ENCODE measurements around the gene MLF2.

DNA sequence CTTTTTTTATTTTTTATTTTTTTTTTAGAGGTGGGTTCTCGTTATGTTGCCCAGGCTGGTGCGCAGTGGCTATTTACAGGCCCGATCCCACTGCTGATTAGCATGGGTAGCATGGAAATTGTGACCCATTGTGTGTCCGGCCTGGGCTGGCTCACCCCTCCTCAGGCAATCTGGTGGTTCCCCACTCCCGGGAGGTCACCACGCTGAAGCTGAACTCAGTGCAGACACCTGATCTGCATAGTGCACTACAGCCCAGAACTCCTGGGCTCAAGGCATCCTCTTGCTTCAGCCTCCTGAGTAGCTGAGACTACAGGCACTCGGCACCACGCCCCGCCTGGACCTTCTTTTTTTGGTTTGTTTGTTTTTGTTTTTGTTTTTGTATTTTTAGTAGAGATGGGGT lies 30.9 kb upstream of the MLF2 start:
- TF ChIP-seq, protein P1, sequence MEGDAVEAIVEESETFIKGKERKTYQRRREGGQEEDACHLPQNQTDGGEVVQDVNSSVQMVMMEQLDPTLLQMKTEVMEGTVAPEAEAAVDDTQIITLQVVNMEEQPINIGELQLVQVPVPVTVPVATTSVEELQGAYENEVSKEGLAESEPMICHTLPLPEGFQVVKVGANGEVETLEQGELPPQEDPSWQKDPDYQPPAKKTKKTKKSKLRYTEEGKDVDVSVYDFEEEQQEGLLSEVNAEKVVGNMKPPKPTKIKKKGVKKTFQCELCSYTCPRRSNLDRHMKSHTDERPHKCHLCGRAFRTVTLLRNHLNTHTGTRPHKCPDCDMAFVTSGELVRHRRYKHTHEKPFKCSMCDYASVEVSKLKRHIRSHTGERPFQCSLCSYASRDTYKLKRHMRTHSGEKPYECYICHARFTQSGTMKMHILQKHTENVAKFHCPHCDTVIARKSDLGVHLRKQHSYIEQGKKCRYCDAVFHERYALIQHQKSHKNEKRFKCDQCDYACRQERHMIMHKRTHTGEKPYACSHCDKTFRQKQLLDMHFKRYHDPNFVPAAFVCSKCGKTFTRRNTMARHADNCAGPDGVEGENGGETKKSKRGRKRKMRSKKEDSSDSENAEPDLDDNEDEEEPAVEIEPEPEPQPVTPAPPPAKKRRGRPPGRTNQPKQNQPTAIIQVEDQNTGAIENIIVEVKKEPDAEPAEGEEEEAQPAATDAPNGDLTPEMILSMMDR (IDR thresholded peaks at IDR 0.05) = no peak
- no peak for TF ChIP-seq POLR2A (IDR thresholded peaks at IDR 0.05)

Measured in adrenal gland (tissue), 5 donors.